ENCODE data around the gene RAPGEF1. TPM values are rescaled to one million over a fixed set of nuclear protein-coding genes. Genes with fewer than 3 reads are reported as not detected.
A peak's percentile ranks its signal among the peaks of the same experiment; 100 is the strongest.

RAPGEF1 gene
- total RNA-seq, 1 donor from 2014 or later = 156 TPM

DNA sequence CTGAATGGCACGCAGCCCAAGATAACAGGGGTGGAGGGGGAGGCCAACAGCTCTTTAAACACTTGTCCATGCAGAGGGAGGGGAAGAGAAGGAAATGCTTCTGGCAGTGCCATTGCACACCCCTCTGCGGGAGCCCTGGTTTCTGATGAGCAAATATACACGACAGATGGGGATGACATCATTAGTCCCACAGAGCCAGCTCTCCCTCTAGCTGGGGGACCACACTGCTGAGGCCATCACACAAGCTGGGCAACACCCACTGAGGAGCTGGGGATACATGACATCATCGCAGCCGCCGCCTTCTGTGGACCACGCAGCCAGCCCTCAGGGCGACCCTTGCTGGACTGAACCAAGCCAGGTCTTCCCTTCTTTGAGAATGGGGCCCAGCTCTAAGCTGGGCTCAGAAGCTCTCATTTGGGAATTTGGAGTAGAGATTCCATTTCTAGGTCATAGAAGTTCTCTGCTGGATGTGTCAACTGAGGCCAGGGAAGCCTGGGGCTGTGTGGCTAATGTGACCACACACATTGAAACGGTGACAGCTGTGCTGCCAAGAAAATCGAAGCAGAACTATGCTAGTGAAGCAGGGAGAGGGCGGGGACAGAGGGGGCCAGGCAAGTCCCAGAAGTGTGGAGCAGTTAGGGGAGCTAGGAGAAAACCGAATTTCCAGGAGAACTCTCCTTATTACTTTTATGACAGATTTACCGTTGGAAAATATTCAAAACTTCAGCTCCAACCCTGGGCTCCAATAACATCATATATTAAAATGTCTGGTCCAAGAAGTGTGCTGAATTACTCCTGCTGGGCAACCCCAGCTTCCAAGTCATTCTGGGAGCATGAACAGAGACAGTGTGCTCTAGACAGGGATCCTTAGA is 115.0 kb downstream of the RAPGEF1 start:
- intact Hi-C loops (cut with micrococcal nuclease) = no loop called here
- ATAC-seq (peak; percentile 86), DNase-seq (peak; percentile 74)

GRCh38 chr9:131623655-131624330 is 116.1 kb downstream of the RAPGEF1 start:
- DNase-seq = no peak
- intact Hi-C loops (cut with micrococcal nuclease) = no loop called here
- ATAC-seq = no peak

DNA sequence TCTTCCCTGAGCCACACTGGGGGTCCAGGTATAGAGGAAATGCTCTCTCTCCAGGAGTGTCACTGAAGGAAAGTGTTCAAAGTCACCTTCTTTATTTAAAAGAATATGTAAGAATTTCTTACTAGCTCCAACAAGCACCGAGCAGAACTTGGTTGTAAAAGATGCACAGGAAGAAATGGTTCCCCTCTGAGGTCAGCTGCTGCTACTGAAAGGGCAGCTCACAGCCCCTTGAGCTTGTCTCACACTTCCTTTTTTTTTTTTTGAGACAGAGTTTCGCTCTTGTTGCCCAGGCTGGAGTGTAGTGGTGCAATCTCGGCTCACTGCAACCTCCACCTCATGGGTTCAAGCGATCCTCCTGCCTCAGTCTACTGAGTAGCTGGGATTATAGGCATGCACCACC is 117.4 kb downstream of the RAPGEF1 start:
- intact Hi-C loops (cut with micrococcal nuclease) = no loop called here
- DNase-seq (peak; percentile 5), ATAC-seq (no peak)

DNA sequence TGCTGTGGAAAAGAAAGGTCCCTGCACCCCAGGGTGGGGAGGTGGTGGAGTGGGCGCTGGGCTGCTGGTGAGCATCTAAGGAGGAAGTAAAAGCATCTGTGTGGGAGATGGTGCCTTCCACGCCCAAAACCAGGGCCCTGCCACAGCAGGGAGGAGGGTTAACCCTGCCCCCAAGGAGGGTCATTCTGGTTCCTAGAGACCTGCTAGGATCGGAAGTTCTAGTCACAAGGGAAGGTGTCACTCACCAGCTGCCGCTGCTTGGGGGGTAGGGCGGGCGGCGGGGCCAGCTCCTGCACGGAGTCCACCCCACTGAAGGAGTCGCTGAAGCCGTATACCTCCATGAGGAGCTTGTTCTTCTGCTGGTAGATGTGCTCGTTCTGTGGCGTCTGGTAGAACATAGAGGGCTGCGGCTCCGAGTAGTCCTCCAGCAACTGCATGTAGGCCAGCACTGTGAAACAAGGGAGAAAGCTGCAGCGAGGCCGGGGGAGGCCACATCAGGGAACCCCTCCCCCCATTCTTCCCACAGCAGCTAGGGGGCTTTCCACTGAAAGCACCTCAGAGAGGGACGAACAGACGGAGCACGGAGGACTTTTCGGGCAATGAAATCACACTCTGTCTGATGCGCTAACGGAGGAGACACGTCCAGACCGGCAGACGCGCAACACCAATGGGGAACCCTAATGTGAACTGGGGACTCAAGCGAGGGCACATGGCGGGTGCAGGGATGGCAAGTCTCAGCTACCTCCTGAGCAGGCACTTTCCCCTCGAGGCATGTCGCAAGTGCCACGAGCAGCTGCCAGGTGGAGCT is 118.1 kb downstream of the RAPGEF1 start:
- intact Hi-C loops (cut with micrococcal nuclease) = no loop called here
- no peak for ATAC-seq
- DNase-seq = peak; percentile 30

DNA sequence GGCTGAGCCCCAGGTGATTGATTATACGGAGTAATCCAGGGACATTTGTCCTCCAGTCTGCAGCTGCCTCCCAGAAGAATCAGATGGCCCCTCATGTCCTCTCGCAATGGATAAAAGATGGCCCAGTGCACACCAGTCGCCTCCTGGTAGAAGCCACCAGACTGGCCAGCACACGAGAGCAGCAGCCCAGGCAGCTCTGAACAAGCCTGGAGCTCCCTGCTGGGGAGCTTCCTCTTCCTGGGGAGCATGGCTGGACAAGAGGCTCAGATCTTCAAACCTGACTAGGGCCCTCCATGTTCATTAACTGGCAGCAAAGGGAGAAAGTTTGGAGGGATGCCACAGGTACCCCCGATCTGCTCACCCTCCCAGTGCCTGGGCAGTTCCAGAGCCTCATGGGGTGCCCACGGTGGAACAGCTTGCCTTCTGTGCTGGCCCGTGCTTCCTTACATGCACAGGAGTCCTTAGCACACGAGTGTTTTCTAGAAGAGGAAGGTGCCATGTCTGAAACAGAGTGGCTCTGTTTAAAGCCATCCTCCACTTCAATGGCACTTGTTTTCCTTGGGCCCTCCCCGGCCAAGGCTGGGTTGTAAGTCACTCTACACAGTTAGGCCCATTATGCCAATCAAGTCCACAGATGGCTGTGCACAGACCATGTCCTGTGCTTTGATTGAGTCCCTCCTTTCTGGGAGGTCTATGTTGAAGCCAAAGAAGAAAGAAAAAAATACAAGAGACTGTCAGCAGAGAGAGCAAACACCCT is 118.9 kb downstream of the RAPGEF1 start:
- intact Hi-C loops (cut with micrococcal nuclease) = no loop called here
- ATAC-seq (no peak), DNase-seq (peak; percentile 22)

GRCh38 chr9:131619680-131620079 is 120.2 kb downstream of the RAPGEF1 start:
- intact Hi-C loops (cut with micrococcal nuclease) = no loop called here
- ATAC-seq (no peak), DNase-seq (peak; percentile 1)

- intact Hi-C loops (cut with micrococcal nuclease) = no loop called here
- ATAC-seq = no peak
- peak; percentile 24 for DNase-seq
Observed at GRCh38 chr9:131618785-131619184, 121.1 kb downstream of the RAPGEF1 start.

DNA sequence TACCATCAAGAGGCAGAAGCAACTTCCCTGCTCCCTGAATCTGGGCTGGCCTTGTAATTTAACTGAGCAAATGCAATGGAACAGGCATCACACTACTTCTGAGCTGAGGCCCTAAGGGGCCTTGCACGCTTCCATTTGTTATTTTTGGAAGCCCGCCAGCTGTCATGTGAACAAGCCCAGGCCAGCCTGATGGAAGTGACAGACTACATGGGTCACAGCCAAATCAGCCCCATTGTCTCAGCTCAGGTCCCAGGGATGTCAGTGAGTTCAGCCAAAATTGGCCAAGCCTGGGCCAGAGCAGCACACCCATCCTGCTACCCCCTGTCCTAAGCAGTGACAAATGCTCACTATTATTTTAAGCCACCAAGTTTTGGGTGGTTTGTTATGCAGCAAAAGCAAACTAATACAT is 121.8 kb downstream of the RAPGEF1 start:
- peak; percentile 91 for ATAC-seq
- peak; percentile 66 for DNase-seq

DNA sequence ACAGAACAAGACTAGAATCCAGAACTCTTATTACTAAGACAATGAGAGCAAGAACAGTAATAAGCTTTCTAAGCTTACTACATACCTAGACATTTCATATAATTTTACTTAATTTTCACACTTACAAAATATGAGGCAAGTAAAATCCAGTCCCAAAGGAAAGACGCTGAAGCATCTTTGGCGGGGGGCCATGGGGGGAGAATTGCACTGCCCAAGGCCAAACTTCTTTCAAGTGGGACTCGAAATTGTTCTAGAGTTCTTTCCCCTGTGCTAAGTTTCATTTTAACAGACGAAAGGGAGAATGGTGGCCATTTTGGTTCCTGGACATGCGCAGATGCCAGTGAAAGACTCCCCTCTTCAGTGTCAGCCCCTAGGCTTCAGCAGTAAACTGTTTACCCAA is 122.3 kb downstream of the RAPGEF1 start:
- DNase-seq (peak; percentile 36), ATAC-seq (no peak)
- intact Hi-C loops (cut with micrococcal nuclease) = no loop called here

More for the DNA sequence above, 121.8 kb downstream of the RAPGEF1 start:
- intact Hi-C loops (cut with micrococcal nuclease) = no loop called here

GRCh38 chr9:131616983-131617604 is 122.8 kb downstream of the RAPGEF1 start:
- DNase-seq (peak; percentile 26), ATAC-seq (peak; percentile 14)
- intact Hi-C loops (cut with micrococcal nuclease) = no loop called here

DNA sequence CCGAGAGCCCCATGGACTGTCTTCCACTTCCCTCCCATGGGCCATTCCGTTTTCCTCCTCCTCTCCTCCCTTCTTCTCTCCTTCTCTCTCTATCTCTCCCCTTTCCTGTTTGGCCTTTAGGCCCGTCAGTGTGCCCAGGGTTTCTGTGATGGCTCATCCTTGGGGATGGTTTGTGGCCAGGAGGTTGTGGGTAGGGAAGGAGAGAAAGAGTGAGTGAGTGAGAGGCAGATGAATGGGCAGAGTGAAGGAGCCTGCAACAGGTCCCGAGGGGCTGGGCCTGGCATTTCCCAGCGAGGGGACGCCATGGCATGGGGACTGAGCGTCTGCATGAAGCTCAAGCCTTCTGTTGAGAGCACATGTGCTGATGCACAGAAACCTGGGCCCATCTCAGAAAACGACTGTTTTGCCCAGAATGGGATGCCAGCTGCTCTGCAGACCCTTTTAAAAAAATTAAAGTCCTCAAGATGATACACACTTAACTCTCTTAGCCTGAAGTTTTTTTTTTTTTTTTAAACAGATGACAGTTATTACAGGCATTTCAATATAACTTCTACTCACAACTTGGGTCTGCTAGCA is 125.4 kb downstream of the RAPGEF1 start:
- DNase-seq = no peak
- intact Hi-C loops (cut with micrococcal nuclease) = no loop called here
- ATAC-seq = no peak

DNA sequence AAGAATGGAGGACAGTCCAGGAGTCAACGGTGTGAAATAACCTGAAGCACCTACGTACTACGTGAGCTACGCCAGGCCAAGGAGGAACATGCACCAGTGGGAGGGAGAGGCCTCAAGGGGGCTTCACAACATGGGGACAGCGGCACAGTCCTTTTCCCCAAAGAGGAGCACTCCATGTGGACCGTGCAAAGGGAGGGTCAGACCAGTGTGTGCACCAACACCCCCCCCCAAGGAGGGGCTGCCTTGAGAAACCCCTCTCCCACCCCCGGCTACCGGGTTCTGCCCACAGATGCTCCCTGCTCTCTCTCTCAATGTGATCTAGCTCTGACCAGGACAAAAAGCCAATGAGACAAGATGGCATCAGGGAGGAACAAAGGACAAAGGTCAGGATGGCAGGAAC is 126.0 kb downstream of the RAPGEF1 start:
- intact Hi-C loops (cut with micrococcal nuclease) = no loop called here
- no peak for ATAC-seq
- no peak for DNase-seq

- DNase-seq (no peak), ATAC-seq (no peak)
- intact Hi-C loops (cut with micrococcal nuclease) = no loop called here
Observed at GRCh38 chr9:131612851-131613250, 127.0 kb downstream of the RAPGEF1 start.

DNA sequence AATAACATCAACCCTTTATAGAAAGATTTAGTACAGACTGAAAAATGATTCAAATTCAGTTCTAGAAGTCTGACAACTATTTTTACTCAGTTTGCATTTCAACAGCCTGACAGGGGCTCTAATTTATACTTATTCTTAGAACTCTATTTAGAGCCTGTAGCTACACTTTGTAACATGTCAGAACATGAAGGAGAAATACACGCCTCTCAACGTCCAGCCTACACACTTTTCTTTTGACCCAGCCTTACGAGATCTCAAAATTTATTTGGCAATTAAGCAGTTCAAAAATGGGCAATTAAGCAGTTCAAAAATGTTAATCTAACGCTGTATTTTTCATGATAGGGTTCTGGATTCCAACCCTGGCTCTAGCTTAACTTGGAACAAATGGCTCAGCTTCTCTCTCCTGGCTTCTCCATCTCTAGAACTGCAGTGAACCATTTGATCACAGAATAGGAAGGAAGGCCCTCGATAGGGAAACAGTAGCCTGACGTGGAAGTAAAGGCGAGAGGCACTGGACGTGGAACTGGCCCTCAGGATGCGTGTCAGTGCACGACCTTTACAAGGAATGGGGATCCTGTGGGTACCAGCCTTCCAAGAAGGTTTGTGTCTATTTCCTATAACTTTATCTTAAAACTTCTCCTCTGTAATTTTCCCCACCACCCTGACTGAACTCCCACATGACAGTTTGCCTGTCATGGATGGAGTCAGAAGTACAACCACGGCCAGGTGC is 128.1 kb downstream of the RAPGEF1 start:
- intact Hi-C loops (cut with micrococcal nuclease) = no loop called here
- DNase-seq (no peak), ATAC-seq (no peak)

GRCh38 chr9:131610231-131610761 is 129.6 kb downstream of the RAPGEF1 start:
- peak; percentile 62 for ATAC-seq
- intact Hi-C loops (cut with micrococcal nuclease) = no loop called here
- DNase-seq = no peak

DNA sequence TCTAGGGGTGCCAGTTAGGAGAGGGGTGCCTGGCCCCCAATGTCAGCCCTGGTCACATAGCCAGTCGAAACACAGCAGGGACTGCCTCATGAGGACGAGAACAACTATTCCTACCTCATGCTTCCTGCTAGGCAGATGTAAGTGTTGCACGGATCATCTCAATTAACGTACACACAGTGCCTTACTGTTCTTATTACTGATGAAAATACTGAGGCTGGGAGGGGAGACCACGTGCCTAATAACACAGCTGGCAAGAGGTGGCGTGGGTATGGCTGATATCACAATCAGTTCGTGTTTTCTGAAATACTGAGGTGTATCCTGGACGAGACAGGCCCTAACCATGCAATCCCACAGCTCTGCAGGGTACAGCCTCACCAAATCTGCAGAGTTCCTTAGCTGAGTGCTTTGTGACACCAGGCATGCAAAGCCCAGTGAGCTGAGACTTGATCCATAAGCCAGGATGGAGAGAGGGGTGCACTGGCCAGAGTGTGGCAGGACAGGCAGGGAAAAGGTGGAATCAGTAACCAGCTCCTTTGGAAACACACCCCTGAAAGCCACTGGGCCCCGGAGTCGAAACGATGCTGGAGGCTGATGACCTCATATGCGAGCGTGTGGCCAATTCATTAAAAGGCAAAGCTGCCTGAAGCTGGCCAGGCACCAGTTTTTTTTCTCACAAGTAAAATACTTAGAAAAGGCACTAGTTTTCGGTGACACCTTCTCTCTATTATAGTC is 130.6 kb downstream of the RAPGEF1 start:
- ATAC-seq (peak; percentile 48), DNase-seq (peak; percentile 67)
- intact Hi-C loops (cut with micrococcal nuclease) = no loop called here

Measured in left ventricle myocardium superior (tissue), 1 donor.